ENCODE results near the gene PSMG1.
"Not testable (repeated sequence)": the region's sequence is repeated elsewhere in the genome, so short reads cannot be mapped to it uniquely, and the experiment has no call there.

PSMG1 gene

DNA sequence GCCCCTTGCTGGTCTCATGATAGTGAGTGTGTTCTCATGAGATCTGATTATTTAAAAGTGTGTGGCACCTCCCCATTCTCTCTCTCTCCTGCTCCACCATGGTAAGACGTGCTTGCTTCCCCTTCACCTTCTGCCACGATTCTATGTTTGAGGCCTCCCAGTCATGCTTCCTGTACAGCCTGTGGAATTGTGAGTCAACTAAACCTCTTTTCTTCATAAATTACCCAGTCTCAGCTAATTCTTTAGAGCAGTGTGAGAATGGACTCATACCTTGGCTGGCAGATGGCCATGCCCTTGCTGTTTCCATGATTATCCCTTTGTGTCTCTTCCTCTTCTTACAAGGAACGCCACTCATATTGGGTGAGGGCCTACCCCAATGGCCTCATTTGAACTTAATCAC, 40.3 kb downstream of the PSMG1 start:
- TF ChIP-seq, protein P1, sequence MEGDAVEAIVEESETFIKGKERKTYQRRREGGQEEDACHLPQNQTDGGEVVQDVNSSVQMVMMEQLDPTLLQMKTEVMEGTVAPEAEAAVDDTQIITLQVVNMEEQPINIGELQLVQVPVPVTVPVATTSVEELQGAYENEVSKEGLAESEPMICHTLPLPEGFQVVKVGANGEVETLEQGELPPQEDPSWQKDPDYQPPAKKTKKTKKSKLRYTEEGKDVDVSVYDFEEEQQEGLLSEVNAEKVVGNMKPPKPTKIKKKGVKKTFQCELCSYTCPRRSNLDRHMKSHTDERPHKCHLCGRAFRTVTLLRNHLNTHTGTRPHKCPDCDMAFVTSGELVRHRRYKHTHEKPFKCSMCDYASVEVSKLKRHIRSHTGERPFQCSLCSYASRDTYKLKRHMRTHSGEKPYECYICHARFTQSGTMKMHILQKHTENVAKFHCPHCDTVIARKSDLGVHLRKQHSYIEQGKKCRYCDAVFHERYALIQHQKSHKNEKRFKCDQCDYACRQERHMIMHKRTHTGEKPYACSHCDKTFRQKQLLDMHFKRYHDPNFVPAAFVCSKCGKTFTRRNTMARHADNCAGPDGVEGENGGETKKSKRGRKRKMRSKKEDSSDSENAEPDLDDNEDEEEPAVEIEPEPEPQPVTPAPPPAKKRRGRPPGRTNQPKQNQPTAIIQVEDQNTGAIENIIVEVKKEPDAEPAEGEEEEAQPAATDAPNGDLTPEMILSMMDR (IDR thresholded peaks at IDR 0.05; ENCODE audit: unreplicated experiment in 3 of 3): no peak
- H3K27me3 Mint-ChIP-seq (ENCODE audit: low read depth): no peaks in the 10 kb centered on the region
- no peak overlapping the region for H3K4me3 Mint-ChIP-seq
- no peak overlapping the region for H3K27ac Mint-ChIP-seq
- H3K4me1 Mint-ChIP-seq: peaks cover 36% of the 10 kb centered on the region
- peaks cover 20% of the 10 kb centered on the region for H3K9me3 Mint-ChIP-seq
- no peaks in the 10 kb centered on the region for H3K36me3 Mint-ChIP-seq (ENCODE audit: low read depth)

DNA sequence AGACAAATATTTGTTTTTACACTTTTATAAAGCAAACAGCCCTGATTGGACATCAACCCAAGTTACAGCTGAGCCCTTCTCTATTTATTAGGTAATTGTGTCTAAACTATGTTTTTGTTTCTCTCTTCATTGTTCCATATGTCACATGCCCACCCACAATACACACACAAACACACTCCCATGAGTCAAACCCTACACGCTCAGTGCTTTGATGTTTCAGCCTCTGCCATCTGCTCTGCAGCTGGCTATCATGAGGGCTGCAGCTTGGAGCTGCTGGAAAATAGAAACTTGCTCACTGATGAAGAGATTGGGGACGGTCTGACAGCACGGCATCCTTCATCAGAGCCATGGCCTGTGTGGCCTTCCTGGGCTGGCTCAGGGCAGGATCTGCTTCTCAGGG, 41.7 kb downstream of the PSMG1 start:
- peak overlapping the region in 1 of 3 experiments; percentile 12 for H3K4me3 Mint-ChIP-seq

DNA sequence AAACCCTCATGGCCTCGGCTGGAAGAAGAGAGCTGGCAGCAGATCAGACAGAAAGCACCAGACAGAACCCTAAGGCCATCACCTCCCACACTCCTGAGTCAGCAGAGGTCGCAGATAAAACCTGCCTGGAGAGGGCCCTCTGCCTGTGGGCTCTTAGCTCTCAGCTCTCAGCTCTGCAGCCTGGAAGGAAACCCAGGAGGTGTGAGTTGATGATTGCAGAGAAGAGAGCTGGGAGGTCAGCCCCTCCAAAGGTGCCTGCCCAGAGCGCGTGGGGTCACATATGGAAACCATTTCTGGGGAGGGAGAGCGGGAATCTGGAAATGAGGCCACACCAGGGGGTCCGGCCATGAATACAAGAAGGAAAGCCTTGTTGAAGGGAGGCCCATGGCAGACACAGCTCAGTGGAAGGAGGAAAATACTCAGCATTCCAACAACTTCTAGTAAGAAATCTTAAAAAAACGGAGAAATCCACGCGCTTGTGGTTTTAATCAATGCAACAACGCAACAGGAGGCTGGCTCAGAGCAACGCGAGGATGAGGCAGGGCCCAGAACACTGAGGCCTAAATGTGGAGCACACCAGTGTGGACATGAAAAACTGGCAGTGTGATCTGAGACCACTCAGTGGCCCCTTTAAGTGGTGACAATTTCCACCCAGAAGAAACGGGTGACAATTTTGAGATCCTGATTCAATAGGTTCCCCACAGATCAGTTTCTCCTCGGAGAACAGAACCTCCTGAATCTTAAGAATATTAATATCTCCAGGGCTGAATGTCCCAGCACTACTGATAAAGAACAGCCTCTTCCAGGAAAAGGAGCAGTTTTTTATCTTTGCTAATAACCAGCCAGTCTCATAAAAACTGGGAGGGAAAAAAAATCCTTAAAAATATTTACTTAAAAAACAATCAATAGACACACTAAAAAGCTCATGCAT, 45.7 kb downstream of the PSMG1 start:
- H3K4me3 Mint-ChIP-seq: peak overlapping the region in 1 of 3 experiments; percentile 18
- H3K27me3 Mint-ChIP-seq (ENCODE audit: low read depth): no peaks in the 10 kb centered on the region
- H3K4me1 Mint-ChIP-seq: peaks cover 36% of the 10 kb centered on the region
- H3K9me3 Mint-ChIP-seq: no peaks in the 10 kb centered on the region
- TF ChIP-seq, protein P1 (IDR thresholded peaks at IDR 0.05; ENCODE audit: unreplicated experiment in 3 of 3): no peak
- H3K27ac Mint-ChIP-seq: peak overlapping the region; percentile 87 to 95 (median 90)
- no peaks in the 10 kb centered on the region for H3K36me3 Mint-ChIP-seq (ENCODE audit: low read depth)

More for the DNA sequence above, 41.7 kb downstream of the PSMG1 start:
- peaks cover 16% of the 10 kb centered on the region for H3K9me3 Mint-ChIP-seq
- H3K36me3 Mint-ChIP-seq (ENCODE audit: low read depth): no peaks in the 10 kb centered on the region
- peaks cover 46% of the 10 kb centered on the region for H3K4me1 Mint-ChIP-seq
- H3K27ac Mint-ChIP-seq: no peak overlapping the region
- H3K27me3 Mint-ChIP-seq (ENCODE audit: low read depth): no peaks in the 10 kb centered on the region
- TF ChIP-seq, protein P1 (IDR thresholded peaks at IDR 0.05; ENCODE audit: unreplicated experiment in 3 of 3): no peak

DNA sequence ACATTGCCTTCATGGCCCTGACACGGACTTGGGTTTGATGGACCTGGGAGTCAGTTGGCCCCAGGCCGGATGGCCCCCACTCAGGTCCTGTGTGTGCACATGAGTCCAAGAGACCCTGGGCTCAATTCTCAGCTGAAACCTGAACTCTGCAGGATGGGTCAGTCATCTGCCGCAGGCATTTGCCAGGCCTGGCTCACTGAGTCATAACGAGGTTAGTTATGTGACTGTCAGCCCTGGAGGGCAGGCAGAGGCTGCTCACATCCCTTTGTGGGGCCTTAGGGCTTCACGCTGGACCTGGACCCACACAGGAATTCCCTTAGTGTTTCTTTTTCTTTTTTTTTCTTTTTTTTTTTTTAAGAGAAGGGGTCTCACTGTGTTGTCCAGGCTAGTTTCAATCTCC, 46.5 kb downstream of the PSMG1 start:
- no peaks in the 10 kb centered on the region for H3K9me3 Mint-ChIP-seq
- H3K36me3 Mint-ChIP-seq (ENCODE audit: low read depth): no peaks in the 10 kb centered on the region
- peaks cover 28% of the 10 kb centered on the region for H3K4me1 Mint-ChIP-seq
- no peak overlapping the region for H3K4me3 Mint-ChIP-seq
- H3K27ac Mint-ChIP-seq: peak overlapping the region; percentile 56 to 95 (median 90)
- TF ChIP-seq, protein P1 (IDR thresholded peaks at IDR 0.05; ENCODE audit: unreplicated experiment in 3 of 3): no peak
- H3K27me3 Mint-ChIP-seq (ENCODE audit: low read depth): no peaks in the 10 kb centered on the region

DNA sequence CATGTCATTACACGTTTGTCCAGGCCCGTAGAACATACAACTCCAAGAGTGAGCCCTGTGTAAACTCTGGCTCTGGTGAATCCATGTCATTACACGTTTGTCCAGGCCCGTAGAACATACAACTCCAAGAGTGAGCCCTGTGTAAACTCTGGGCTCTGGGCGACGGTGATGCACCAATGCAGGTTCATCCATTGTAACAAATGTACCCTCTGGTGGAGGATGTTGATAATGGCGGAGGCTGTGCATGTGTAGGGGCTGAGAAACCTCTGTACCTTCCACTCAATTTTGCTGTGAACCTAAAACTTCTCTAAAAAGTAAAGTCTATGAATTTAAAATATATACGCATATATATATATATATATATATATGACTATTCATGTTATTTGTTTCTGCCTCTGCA, 47.1 kb downstream of the PSMG1 start:
- Mint-ChIP-seq H3K27ac (peak overlapping the region; percentile 20 to 56 (median 32)), H3K4me1 (peaks cover 23% of the 10 kb centered on the region)
- H3K9me3 Mint-ChIP-seq; H3K27me3 Mint-ChIP-seq (ENCODE audit: low read depth); H3K4me3 Mint-ChIP-seq; H3K36me3 Mint-ChIP-seq (ENCODE audit: low read depth): not testable (repeated sequence)
- TF ChIP-seq, protein P1 (IDR thresholded peaks at IDR 0.05; ENCODE audit: unreplicated experiment in 3 of 3): peak; percentile 29 to 38 (median 37)

All from nephron (organoid).